T1000 (cell line): ENCODE data around the gene PAX4.
"Not testable (repeated sequence)": the region's sequence is repeated elsewhere in the genome, so short reads cannot be mapped to it uniquely, and the experiment has no call there.

Experiments
- DNase-seq: peaks from one replicate; lab custom pipeline; 2025; ENCODE audit warnings: mixed read lengths; lab: John Stamatoyannopoulos, UW

Gene PAX4

GRCh38 chr7:127585044-127585953 lies 32.6 kb downstream of the PAX4 start, which contains the start of gene GCC1:
TSS of gene GCC1 (minus strand) at chr7:127585596. CDS start at chr7:127585182, 414 bp downstream.
- DNase-seq, result peak; percentile 75

- DNase-seq, result no peak
Observed at GRCh38 chr7:127584648-127585043, 33.3 kb downstream of the PAX4 start.

- DNase-seq, result no peak
Observed at GRCh38 chr7:127582361-127582760, 35.6 kb downstream of the PAX4 start.

GRCh38 chr7:127581716-127582115 lies 36.2 kb downstream of the PAX4 start:
- DNase-seq, result no peak

- no peak for DNase-seq
Observed at GRCh38 chr7:127580612-127581011, 37.3 kb downstream of the PAX4 start.

- DNase-seq, result no peak
Observed at GRCh38 chr7:127578711-127579275, 39.1 kb downstream of the PAX4 start.

GRCh38 chr7:127578036-127578684 lies 39.8 kb downstream of the PAX4 start:
- DNase-seq, result no peak

GRCh38 chr7:127571741-127572505 lies 46.0 kb downstream of the PAX4 start:
- no peak for DNase-seq

GRCh38 chr7:127568034-127568433 lies 49.9 kb downstream of the PAX4 start:
- DNase-seq, result not testable (repeated sequence)

- no peak for DNase-seq
Observed at GRCh38 chr7:127566242-127566641, 51.7 kb downstream of the PAX4 start.
